Mucosa of rectum (tissue), 2 donors: ENCODE data around the gene CCDC85B.

ENCODE experiments used
- H3K27ac ChIP-seq, 2 donors: one replicate each; pipeline ENCODE4 v1.7.0; 2013; ENCODE audit warnings: inconsistent platforms in 2 of 2, low read depth in 2 of 2, low read length in 2 of 2
- H3K27me3 ChIP-seq, 2 donors: one replicate each; pipeline ENCODE4 v1.7.0; 2013; ENCODE audit warnings: low read length in 2 of 2; ENCODE audit not compliant: control insufficient read depth in 2 of 2, insufficient read depth in 2 of 2
- H3K36me3 ChIP-seq, 2 donors: one replicate each; pipeline ENCODE4 v1.7.0; 2013; ENCODE audit warnings: low read length in 2 of 2; ENCODE audit not compliant: control insufficient read depth in 2 of 2, insufficient read depth in 2 of 2
- H3K4me1 ChIP-seq, 2 donors: one replicate each; pipeline ENCODE4 v1.7.0; 2013; ENCODE audit warnings: low read length in 2 of 2, mild to moderate bottlenecking in 1 of 2; ENCODE audit not compliant: control insufficient read depth in 2 of 2, insufficient read depth in 2 of 2
- H3K4me3 ChIP-seq, 2 donors: one replicate each; pipeline ENCODE4 v1.7.0; 2013; ENCODE audit warnings: low read length in 2 of 2
- H3K9ac ChIP-seq, 2 donors: one replicate each; pipeline ENCODE4 v1.7.0; 2013; ENCODE audit warnings: low read length in 2 of 2, low read depth in 1 of 2, mild to moderate bottlenecking in 1 of 2
- H3K9me3 ChIP-seq, 2 donors: one replicate each; pipeline ENCODE4 v1.7.0; 2013; ENCODE audit warnings: low read length in 2 of 2; ENCODE audit not compliant: control insufficient read depth in 2 of 2
- donor health status: healthy.
- donor health status: Normal muscosa, but diverticular disease.

Gene CCDC85B

GRCh38 chr11:65934014-65934413, 43.5 kb downstream of the CCDC85B start:
- H3K27ac ChIP-seq, result no peak overlapping the region
- H3K9ac ChIP-seq, result no peak overlapping the region
- H3K4me1 ChIP-seq, result no peaks in the 10 kb centered on the region

GRCh38 chr11:65937766-65938165, 47.3 kb downstream of the CCDC85B start:
- Histone ChIP-seq H3K4me1 (no peaks in the 10 kb centered on the region), H3K9me3 (no peaks in the 10 kb centered on the region), H3K4me3 (no peak overlapping the region), H3K36me3 (no peaks in the 10 kb centered on the region), H3K27me3 (peaks cover 3% of the 10 kb centered on the region in 2 donors), H3K9ac (no peak overlapping the region), H3K27ac (no peak overlapping the region)

More at GRCh38 chr11:65934014-65934413, 43.5 kb downstream of the CCDC85B start:
- Histone ChIP-seq H3K4me3 (no peak overlapping the region), H3K36me3 (no peaks in the 10 kb centered on the region), H3K27me3 (no peaks in the 10 kb centered on the region), H3K9me3 (no peaks in the 10 kb centered on the region)
